HG02981 (cell line): ENCODE measurements around the gene COA1.
"Not testable (repeated sequence)": the region's sequence is repeated elsewhere in the genome, so short reads cannot be mapped to it uniquely, and the experiment has no call there.

Experiments used
- ATAC-seq: cut with Tn5 transposase; IDR thresholded peaks from one replicate; pipeline ENCODE4 v1.9.1; 2021; ENCODE audit warnings: mild to moderate bottlenecking, moderate library complexity; ENCODE audit not compliant: unreplicated experiment

The COA1 gene

GRCh38 chr7:43693687-43694398 lies 35.5 kb downstream of the COA1 start:
- no peak for ATAC-seq

GRCh38 chr7:43692582-43693373 lies 36.5 kb downstream of the COA1 start:
- ATAC-seq, result no peak

- ATAC-seq, result no peak
Measured at GRCh38 chr7:43691611-43692010, 37.7 kb downstream of the COA1 start.

- ATAC-seq, result no peak
Measured at GRCh38 chr7:43689115-43689514, 40.2 kb downstream of the COA1 start.

GRCh38 chr7:43687866-43688265 lies 41.5 kb downstream of the COA1 start:
- ATAC-seq, result not testable (repeated sequence)

- ATAC-seq, result no peak
Measured at GRCh38 chr7:43686991-43687390, 42.3 kb downstream of the COA1 start.

- ATAC-seq, result no peak
Measured at GRCh38 chr7:43680736-43681135, 48.6 kb downstream of the COA1 start.

- no peak for ATAC-seq
Measured at GRCh38 chr7:43679210-43680068, 49.9 kb downstream of the COA1 start.

- ATAC-seq, result no peak
Measured at GRCh38 chr7:43678315-43678714, 51.0 kb downstream of the COA1 start.

GRCh38 chr7:43677864-43678263 lies 51.5 kb downstream of the COA1 start:
- ATAC-seq, result no peak

GRCh38 chr7:43674559-43675436 lies 54.5 kb downstream of the COA1 start:
- no peak for ATAC-seq

GRCh38 chr7:43673243-43673976 lies 55.9 kb downstream of the COA1 start:
- ATAC-seq, result not testable (repeated sequence)

GRCh38 chr7:43671521-43671920 lies 57.8 kb downstream of the COA1 start:
- no peak for ATAC-seq

GRCh38 chr7:43669286-43670081 lies 59.8 kb downstream of the COA1 start:
- ATAC-seq, result no peak

- no peak for ATAC-seq
Measured at GRCh38 chr7:43668035-43668434, 61.3 kb downstream of the COA1 start.

GRCh38 chr7:43666938-43667337 lies 62.4 kb downstream of the COA1 start:
- no peak for ATAC-seq

- ATAC-seq, result no peak
Measured at GRCh38 chr7:43664681-43665080, 64.6 kb downstream of the COA1 start.

- ATAC-seq, result no peak
Measured at GRCh38 chr7:43660141-43660540, 69.2 kb downstream of the COA1 start.

GRCh38 chr7:43659549-43659896 lies 69.8 kb downstream of the COA1 start:
- no peak for ATAC-seq
